HG03064 (cell line): Measurements from ENCODE around the gene SRGAP2C.
"Not testable (repeated sequence)": the region's sequence is repeated elsewhere in the genome, so short reads cannot be mapped to it uniquely, and the experiment has no call there.

Experiments
- ATAC-seq: cut with Tn5 transposase; IDR thresholded peaks from one replicate; pipeline ENCODE4 v1.9.1; 2021; ENCODE audit warnings: low read depth; ENCODE audit not compliant: unreplicated experiment

SRGAP2C gene

DNA sequence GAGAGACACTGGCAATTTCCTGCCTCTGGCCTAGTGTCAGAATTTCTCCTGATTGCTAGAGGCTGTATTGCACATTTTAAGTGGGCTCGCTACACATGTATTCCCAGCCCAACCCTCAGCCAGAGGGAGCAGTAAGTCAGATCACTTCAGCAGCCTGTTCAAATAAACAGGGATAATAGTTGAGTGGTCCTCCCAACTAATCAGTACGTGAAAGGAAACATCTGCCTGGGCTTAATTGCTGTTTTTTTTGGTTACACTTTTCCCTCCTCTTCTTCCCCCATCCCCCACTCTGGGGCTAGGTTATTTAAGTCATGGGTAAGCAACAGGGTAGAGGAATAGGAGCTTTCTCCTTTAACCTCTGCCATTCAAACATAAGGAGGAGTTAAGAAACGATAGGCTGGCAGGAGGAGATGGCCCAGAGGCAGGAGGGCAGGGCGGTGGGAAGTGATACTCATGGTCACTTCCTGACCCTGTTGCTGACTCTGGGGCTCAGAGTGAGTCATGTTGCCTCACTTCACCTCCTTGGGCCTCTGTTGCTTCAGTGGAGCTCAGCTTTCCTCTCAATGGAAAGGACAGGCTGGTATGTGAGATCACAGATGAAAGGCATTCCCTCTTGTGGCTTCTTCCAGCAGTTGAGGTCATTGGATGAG, 177.6 kb downstream of the SRGAP2C start:
- not testable (repeated sequence) for ATAC-seq

DNA sequence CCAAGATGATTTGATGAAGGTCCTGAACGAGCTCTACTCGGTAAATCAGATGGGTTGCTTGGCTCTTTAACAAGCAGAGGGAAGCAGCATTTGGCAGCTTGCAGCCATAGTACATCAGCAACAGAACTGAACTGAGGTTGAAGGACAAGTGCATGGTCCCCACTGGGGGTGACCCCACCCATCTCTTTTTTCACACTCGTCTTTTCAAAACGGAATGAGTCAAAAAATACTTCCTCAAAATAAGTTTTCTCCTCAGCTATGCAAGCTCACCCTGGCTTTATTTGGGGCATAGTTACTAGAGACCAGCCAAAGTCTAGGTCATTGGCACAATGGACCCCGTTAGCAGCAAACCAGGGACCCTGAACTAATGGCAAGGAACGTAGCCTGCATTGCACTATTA, 180.5 kb downstream of the SRGAP2C start:
- not testable (repeated sequence) for ATAC-seq

DNA sequence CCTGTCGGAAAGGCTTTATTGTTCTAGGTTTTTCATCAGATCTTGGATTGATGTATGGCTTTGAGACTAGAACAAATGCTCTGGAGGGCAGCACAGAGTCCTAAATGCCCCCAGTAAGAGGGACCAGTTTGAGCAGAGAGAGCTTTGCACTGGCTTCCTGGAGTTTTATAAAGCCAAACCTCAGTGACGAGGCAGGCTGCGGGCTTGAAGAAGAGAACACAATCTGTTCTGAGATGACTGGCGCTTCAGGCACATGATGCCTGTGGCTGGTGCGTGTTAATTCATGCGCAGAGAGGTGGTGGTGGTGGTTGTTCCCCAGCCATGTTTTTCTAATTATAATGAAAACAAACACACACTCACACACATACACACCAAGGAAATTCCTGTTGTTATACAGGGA, 180.9 kb downstream of the SRGAP2C start:
- not testable (repeated sequence) for ATAC-seq

DNA sequence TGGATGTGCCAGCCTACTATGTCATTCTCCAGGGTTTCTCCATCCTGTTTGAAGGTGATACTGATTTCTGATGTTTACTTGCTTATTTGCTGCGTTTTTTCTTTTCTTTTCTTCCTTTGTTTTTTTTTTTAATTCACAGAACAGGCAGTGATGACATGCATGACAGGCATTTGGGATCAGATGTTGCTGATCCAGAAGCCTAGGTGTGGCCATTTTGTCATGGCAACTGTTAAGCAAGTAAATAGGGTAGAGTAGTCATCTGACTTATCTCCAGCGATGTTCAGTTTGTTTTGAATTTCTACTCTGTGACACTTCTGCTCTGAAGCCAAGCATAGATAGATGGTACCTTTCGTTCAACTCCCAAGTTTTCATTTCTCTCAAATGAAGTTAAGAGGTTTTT, 181.4 kb downstream of the SRGAP2C start:
- not testable (repeated sequence) for ATAC-seq

DNA sequence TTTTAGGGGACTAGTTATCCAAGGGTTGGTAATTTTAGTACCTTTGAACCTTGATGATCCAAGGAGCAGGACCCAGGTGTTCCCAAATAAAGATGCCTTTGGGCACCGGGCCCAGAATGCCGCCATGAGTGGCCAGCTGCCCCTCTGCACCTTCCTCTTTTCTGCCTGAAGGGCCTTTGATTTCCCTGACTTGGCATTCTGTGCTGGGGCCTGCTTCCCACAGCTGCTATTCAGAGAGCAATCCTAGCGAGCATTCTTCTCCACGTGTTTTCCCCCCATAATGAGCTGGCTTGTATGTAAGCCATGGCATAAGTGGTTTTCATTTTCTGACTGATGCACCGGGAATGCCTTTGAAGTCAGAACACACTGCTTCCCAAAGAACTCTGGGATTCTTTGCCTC, 184.1 kb downstream of the SRGAP2C start:
- not testable (repeated sequence) for ATAC-seq

DNA sequence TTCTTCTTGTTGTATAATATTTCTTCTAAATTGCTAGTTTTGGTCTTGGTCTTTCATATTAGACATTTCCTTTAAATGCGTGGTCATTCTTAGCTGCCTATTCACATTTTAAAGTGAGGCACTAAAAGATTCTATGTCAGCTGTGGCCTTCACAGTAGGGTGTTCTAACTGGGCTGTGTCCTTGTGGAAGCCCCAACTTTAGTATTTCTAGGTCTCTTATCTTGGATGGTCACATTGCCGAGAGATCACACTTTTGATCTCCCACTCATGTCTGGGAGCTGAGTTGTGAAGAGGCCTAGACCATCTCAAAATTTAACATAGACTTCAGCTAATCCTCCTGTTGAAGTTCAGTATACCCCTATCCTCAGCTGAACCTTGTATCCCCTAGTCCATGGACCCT, 185.2 kb downstream of the SRGAP2C start:
- ATAC-seq: not testable (repeated sequence)

DNA sequence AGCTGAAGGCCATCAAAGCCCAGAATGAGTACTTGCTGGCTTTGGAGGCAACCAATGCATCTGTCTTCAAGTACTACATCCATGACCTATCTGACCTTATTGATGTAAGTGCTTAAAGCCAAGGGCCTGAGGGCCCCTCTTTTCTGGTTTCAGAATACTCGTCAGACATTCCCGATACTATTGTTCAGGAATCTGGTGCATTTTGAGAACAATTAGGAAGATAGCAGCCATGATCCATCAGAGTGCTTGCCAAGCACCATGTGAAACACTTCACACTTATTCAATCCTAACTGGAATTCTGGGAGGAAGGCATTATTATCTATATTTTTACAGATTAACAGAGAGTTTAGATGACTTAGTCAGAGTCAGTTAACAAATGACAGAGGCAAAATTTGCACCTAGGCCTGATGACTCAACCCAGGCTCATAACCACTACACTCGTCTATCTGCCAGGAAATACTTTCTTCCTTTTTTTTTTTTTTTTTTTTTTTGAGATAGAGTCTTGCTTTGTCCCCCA, 190.1 kb downstream of the SRGAP2C start:
- not testable (repeated sequence) for ATAC-seq

DNA sequence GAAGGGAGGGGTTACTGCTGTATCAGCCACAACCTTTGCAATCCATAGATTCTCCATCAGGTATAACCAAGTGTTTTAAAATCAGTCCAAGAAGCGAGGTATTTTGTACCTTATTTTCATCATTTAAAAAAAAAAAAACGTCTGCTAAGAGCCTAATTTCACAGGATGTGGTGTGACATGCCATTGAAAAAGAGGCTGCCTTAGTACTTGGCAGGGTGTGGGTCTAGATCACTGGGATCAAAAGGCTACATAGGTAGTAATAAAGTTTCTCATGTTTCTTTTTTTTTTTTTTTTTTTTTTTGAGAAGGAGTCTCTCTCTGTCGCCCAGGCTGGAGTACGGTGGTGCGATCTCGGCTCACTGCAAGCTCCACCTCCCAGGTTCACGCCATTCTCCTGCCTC, 192.2 kb downstream of the SRGAP2C start:
- ATAC-seq: not testable (repeated sequence)

DNA sequence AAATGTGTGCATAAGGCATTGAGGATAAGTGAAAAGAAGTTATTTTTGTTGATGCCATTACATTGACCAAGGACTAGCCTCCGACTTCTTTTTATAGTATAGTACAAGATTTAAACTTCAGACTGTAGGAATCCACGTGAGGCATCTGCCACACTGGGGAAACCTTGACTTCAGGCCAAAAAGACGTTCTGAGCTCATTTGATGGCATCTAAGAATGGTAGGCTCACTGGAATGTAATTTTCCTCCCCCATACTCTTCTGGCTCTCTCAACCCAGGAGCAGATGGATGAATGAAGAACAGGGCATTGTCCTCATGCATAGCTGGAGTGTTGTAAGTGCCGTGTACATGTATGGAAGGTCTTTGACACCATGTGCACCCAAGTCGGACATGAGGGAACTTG, 194.0 kb downstream of the SRGAP2C start:
- ATAC-seq: not testable (repeated sequence)

DNA sequence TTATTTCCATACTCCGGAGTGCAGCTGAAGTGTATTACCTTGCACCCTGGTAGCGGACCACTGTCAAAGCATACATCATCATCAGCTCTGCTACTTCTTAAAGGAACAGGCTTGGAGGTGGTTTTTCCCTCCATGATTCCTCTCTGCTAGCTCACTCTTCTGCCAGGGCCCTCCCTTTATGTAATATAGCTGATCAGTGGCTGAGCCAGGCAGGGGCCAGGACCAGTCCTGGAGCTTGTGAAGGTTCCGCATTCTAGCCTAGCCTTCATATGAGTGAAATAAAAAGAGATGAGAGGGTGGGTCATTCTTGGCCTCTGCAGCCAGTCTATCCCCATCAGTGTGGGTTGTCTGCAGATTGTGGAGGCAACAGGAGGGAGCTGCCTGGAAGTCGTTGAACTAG, 200.0 kb downstream of the SRGAP2C start:
- not testable (repeated sequence) for ATAC-seq

DNA sequence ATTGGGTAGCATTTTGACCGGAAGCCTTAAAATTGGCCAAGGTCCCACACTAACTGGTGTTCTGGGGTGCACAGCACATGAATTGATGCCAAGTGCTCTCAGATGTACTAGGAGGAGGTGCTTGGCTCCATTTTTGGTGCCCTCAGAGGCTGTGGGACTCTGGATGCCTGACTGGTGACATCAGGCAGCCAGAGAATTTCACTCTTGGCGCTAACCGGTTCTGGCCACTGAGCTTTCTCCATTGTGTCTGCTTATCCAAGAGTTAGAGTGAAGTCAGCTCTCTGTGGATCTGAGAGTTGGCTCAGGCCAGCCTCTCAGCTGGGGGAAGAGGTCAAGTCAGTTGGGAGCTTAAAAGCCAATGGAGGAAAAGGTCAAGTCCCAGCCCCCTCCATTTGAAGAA, 200.4 kb downstream of the SRGAP2C start:
- ATAC-seq: not testable (repeated sequence)

DNA sequence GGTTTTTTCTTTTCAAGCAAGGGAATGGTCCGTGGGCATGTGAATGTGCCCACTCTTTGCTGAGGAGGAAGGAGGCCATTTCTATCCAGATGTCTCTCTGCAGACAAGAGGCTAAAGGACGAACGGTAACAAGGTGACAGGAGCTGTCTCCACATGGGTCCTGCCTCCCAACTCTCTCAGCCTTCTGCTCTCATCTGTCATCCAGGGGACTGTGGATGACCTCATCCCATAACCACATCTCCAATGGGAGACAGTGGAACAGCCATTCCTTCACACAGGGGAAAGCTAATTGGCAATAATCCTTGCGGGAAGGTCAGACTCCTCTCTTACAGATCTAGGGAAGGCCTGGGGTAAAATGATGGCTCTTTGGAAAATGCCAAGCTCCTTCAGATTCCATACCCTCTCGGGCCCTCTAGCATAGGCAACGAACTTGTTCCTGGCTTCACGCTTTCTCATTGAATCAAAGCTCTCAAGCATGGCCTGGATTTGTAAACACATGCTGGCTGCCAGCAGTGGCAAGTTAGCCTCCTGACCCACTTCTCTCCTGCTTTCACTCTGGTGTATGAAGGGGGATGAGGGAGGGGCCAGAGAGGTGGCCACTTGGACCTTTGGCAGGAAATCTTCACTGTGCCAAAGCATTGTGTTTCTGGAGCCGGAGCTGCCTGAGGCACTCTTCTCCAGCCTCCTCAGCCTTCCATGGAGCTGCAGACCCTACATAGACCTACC, 201.0 kb downstream of the SRGAP2C start:
- not testable (repeated sequence) for ATAC-seq

DNA sequence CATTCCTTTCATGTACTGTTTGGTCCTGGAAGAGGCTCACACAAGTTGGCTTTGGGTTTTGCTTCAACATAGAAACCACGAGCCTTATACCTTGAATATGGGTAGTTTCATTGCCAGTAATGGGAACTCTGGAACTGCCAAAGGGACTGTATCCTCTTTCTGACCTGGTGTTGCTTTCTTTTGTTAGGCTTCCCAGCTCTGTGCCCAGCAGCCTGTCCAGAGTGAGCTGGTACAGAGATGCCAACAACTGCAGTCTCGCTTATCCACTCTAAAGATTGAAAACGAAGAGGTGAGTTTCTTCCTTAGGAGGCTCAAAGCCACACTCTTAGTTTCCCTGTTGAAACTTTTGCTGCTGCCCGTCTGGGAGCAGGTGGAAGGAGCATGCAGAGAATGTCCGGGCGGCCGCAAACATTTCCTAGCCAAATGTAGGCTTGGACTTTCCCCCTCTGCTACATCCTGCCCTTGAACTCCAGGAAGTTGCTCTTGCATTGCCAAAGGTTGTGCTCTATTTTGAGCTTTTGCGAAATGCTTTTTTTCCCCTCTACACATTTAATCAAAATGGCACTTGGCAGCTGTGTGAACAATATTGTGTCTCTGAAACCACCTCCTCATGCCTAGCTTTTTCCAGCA, 201.7 kb downstream of the SRGAP2C start:
- not testable (repeated sequence) for ATAC-seq

DNA sequence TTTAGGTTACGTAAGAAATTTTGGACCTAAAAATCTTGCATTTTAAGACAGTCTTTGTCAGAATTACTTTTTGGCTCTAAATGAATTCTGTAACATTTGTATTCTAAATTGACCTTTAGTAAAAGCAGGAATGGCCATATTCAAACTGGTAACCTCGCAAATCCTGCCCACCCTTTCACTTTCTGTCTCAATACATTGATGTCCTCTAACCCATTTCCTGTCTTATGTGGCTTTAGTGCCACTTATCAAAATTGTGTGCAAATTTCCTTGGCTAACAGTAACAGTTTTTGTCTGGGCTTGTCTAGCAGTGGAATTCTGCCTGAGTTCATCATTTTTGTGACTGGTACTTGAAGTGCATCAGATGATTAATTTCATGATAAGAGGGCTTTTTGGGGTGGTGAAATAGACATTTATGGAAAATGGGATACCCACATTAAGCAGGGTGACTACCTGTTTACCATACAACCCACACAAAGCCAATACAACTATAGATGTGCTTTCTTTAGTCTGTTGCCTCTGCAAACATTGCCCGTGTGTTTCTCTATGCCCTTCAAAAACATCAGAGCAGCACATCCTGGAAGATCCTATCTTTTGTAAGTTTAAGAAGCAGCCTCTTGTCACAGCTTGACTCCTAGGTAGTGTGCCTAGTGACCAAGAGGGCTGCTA, 205.3 kb downstream of the SRGAP2C start:
- ATAC-seq: not testable (repeated sequence)

DNA sequence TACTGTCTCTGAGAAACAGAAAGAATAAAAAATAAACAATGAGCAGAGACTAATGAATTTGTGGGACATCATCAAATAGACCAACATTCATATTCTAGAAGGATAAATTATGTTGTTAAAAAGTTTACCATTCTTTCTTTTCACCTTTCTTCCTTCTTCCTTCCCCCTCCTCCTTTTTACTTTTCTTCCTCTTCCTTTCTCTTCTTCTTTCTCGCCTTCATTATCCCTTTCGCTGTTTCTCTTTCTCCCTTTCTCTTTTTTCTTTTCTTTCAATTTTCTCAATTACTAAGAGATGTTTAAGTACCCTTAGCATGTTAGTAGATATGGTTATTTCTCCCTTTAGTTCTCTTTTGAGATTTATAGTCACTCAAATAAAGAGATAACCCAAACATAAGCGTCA, 207.4 kb downstream of the SRGAP2C start:
- ATAC-seq: not testable (repeated sequence)

DNA sequence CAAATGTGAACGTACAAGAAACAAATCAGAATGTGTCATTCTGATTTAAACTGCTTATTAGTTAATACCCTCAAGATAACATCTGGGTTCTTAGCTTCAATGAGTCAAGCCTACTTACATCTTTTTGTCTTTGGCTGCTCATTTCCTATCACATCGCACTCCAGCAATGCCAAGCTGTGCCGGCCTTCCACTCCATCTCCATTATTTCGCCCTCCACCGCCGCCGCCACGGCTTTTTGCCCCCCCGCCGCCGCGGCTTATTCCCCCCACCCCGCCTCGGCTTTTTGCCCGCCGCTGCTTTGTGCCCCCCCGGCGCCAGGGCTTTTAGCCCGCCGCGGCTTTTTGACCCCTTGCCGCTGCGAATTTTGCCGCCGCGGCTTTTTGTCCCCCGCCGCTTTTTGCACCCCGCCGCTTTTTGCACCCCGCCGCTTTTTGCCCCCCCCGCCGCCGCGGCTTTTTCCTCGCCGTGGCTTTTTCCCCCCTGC, 211.0 kb downstream of the SRGAP2C start:
- not testable (repeated sequence) for ATAC-seq

DNA sequence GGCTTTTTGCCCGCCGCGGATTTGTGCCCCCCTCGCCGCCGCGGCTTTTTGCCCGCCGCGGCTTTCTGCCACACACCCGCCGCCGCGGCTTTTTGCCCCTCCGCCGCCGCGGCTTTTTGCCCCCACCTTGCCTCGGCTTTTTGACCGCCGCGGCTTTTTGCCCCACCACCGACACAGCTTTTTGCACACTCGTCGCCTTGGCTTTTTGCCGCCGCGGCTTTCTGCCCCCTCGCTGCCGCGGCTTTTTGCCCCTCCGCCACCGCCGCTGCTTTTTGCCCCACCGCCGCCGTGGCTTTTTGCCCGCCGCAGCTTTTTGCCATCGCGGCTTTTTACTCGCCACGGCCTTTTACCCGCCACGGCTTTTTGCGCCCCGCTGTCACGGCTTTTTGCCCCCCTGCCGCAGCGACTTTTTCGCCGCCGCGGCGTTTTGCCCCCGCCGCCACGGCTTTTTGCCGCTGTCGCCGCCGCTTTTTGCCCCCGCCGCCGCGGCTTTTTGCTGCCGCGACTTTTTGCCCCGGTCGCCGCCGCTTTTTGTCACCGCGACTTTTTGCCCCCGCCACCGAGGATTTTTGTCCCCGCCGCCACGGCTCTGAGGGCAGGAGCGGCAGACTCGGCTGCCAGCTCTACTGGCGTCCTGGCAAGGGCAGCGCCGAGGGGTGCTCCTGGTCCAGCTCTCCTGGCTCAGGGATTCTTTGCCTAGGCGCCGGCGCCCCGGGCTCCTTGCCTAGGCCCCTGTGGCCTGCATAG, 211.7 kb downstream of the SRGAP2C start:
- not testable (repeated sequence) for ATAC-seq

DNA sequence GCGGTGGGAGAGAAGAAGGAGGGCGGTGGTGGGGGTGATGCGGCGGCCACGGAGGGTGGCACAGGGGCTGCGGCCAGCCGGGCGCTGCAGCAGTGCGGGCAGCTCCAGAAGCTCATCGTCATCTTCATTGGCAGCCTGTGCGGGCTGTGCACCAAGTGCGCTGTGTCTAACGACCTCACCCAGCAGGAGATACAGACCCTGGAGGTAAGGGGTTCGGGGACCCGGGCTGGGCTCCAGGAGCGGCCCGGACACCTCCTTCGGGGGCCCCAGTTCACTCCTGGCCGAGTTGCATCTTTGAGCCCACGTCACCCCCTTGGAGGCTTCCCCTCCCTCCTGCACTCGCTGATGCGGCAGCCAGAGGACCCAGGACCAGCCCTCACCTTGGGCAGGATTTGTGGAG, 212.3 kb downstream of the SRGAP2C start:
- ATAC-seq: not testable (repeated sequence)

DNA sequence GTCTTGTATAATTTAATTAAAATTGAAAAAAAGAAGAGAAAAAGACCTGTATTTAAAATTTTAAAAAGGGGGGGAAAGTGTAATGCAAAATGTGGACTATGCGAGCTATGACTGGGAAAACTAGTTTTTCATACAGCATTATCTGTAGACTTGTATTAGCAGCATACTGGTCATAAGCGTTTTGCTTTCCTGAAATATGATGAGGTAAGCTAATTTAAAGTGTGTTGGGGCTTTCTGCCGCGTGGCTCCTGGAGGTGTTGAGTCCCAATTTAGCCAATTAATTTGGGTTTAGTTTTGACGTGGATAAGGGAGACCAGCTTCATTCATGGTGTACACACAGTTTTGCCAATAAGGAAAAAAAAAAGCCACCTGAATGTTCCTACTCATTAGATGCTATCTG, 214.4 kb downstream of the SRGAP2C start:
- not testable (repeated sequence) for ATAC-seq

DNA sequence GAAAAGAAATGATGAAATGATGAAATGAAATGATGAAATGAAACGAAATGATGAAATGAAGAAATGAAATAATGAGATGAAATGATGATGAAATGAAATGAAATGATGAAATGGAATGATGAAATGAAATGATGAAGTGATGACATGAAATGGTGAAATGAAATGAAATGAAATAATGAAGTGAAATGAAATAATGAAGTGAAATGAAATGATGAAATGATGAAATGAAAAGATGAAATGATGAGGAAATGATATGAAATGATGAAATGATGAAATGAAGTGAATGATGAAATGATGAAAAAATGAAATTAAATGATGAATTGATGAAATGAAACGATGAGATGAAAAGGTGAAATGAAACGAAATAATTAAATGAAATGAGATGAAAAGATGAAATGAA, 215.3 kb downstream of the SRGAP2C start:
- not testable (repeated sequence) for ATAC-seq
